HEK293 (cell line): ENCODE results near the gene SLC8A2.

Source experiments
- CTCF ChIA-PET: fragments of 350-600 bp; formaldehyde crosslinking; extraction: SDS; loops from one replicate; lab custom pipeline; 2021; ENCODE audit warnings: antibody characterized with exemption; lab: Yijun Ruan, JAX
- POLR2A ChIA-PET: fragments of 300-600 bp; formaldehyde crosslinking; extraction: SDS; loops from one replicate; lab custom pipeline; 2020; ENCODE audit warnings: antibody characterized with exemption, inconsistent platforms; lab: Yijun Ruan, JAX
- H3K27ac ChIP-seq: fragments of 200-500 bp; sonication (Bioruptor generic); 2 replicates; pipeline ENCODE4 v1.5.1; 2014; ENCODE audit warnings: low read depth, low read length, control low read depth, inconsistent platforms; ENCODE audit errors: extremely low read depth
- H3K36me3 ChIP-seq, 2 experiments: fragments of 200-500 bp in 1 of 2; sonication (Bioruptor generic) in 1 of 2; 1 replicate in 1 of 2; 2 replicates in 1 of 2; pipeline ENCODE4 v1.5.1; 2014 to 2017; ENCODE audit warnings: inconsistent platforms in 2 of 2, low read length in 2 of 2; ENCODE audit not compliant: control insufficient read depth in 2 of 2, insufficient read depth in 1 of 2
- H3K4me1 ChIP-seq: fragments of 200-500 bp; sonication (Bioruptor generic); 2 replicates; pipeline ENCODE4 v1.5.1; 2014; ENCODE audit warnings: mild to moderate bottlenecking, low read length, inconsistent platforms; ENCODE audit not compliant: control insufficient read depth, insufficient read depth
- H3K4me3 ChIP-seq: 2 replicates; pipeline ENCODE4 v1.5.1; 2011; ENCODE audit warnings: low read depth, mild to moderate bottlenecking, control low read depth, low read length, moderate library complexity
- H3K9me3 ChIP-seq: fragments of 200-500 bp; sonication (Bioruptor generic); 2 replicates; pipeline ENCODE4 v1.5.1; 2014; ENCODE audit warnings: low read depth, low read length, inconsistent platforms; ENCODE audit not compliant: control insufficient read depth, insufficient read depth
- BCL6B ChIP-seq: fragments of 450-650 bp; formaldehyde crosslinking; IDR thresholded peaks from 2 replicates; pipeline ENCODE4 v1.5.1; 2017; ENCODE audit warnings: missing biosample characterization, missing genetic modification characterization
- EGR2 ChIP-seq: fragments of 450-650 bp; formaldehyde crosslinking; IDR thresholded peaks from 2 replicates; pipeline ENCODE4 v1.5.1; 2016; ENCODE audit warnings: low read depth, missing biosample characterization, missing genetic modification characterization
- KLF1 ChIP-seq: fragments of 450-650 bp; formaldehyde crosslinking; IDR thresholded peaks from 2 replicates; pipeline ENCODE4 v1.5.1; 2016; ENCODE audit warnings: missing biosample characterization, missing genetic modification characterization
- KLF8 ChIP-seq: fragments of 450-650 bp; formaldehyde crosslinking; IDR thresholded peaks from 2 replicates; pipeline ENCODE4 v1.5.1; 2016; ENCODE audit warnings: missing biosample characterization, missing genetic modification characterization
- KLF9 ChIP-seq: fragments of 450-650 bp; formaldehyde crosslinking; IDR thresholded peaks from 2 replicates; pipeline ENCODE4 v1.5.1; 2016; ENCODE audit warnings: missing biosample characterization, missing genetic modification characterization, low read depth
- SALL2 ChIP-seq: fragments of 450-650 bp; formaldehyde crosslinking; IDR thresholded peaks from 2 replicates; pipeline ENCODE4 v1.5.0; 2017; ENCODE audit warnings: missing biosample characterization, mild to moderate bottlenecking, missing genetic modification characterization, borderline replicate concordance
- YY2 ChIP-seq: fragments of 450-650 bp; formaldehyde crosslinking; IDR thresholded peaks from 2 replicates; pipeline ENCODE4 v1.5.1; 2016; ENCODE audit warnings: missing biosample characterization, missing genetic modification characterization
- ZFHX2 ChIP-seq: fragments of 450-650 bp; formaldehyde crosslinking; conservative IDR thresholded peaks from 2 replicates; pipeline ENCODE4 v1.5.1; 2016; ENCODE audit warnings: missing biosample characterization, missing genetic modification characterization
- ZFP41 ChIP-seq: fragments of 450-650 bp; formaldehyde crosslinking; IDR thresholded peaks from 2 replicates; pipeline ENCODE4 v1.5.1; 2016; ENCODE audit warnings: missing biosample characterization, missing genetic modification characterization, borderline replicate concordance
- ZNF10 ChIP-seq: fragments of 450-650 bp; formaldehyde crosslinking; IDR thresholded peaks from 2 replicates; pipeline ENCODE4 v1.5.1; 2017; ENCODE audit warnings: missing biosample characterization, missing genetic modification characterization
- ZNF18 ChIP-seq: fragments of 450-650 bp; formaldehyde crosslinking; IDR thresholded peaks from 2 replicates; pipeline ENCODE4 v1.5.1; 2016; ENCODE audit warnings: missing biosample characterization, missing genetic modification characterization
- ZNF2 ChIP-seq: fragments of 450-650 bp; formaldehyde crosslinking; IDR thresholded peaks from 2 replicates; pipeline ENCODE4 v1.5.1; 2016; ENCODE audit warnings: missing biosample characterization, missing genetic modification characterization
- ZNF211 ChIP-seq: fragments of 450-650 bp; formaldehyde crosslinking; IDR thresholded peaks from 2 replicates; pipeline ENCODE4 v1.5.1; 2016; ENCODE audit warnings: low read depth, missing biosample characterization, missing genetic modification characterization
- ZNF239 ChIP-seq: fragments of 450-650 bp; formaldehyde crosslinking; IDR thresholded peaks from 2 replicates; pipeline ENCODE4 v1.5.1; 2016; ENCODE audit warnings: missing biosample characterization, missing genetic modification characterization
- ZNF248 ChIP-seq: fragments of 450-650 bp; formaldehyde crosslinking; IDR thresholded peaks from 2 replicates; pipeline ENCODE4 v1.5.1; 2017; ENCODE audit warnings: missing biosample characterization, missing genetic modification characterization
- ZNF274 ChIP-seq, 2 experiments: fragments of 200-500 bp in 1 of 2; fragments of 450-650 bp in 1 of 2; sonication (Bioruptor generic) in 1 of 2; formaldehyde crosslinking in 1 of 2; IDR thresholded peaks; 2 replicates each; pipeline versions ENCODE4 v1.5.1 to v1.6.1; 2014 to 2016; ENCODE audit warnings: borderline replicate concordance in 1 of 2, inconsistent platforms in 1 of 2, low read length in 1 of 2, missing biosample characterization in 1 of 2, missing genetic modification characterization in 1 of 2
- ZNF280C ChIP-seq: fragments of 450-650 bp; formaldehyde crosslinking; IDR thresholded peaks from 2 replicates; pipeline ENCODE4 v1.5.1; 2016; ENCODE audit warnings: missing biosample characterization, missing genetic modification characterization
- ZNF311 ChIP-seq: fragments of 450-650 bp; formaldehyde crosslinking; IDR thresholded peaks from 2 replicates; pipeline ENCODE4 v1.5.1; 2017; ENCODE audit warnings: missing biosample characterization, missing genetic modification characterization, borderline replicate concordance
- ZNF341 ChIP-seq: fragments of 450-650 bp; formaldehyde crosslinking; IDR thresholded peaks from 2 replicates; pipeline ENCODE4; 2016; ENCODE audit warnings: low read depth, missing biosample characterization, missing genetic modification characterization
- ZNF404 ChIP-seq: fragments of 450-650 bp; formaldehyde crosslinking; IDR thresholded peaks from 2 replicates; pipeline ENCODE4 v1.5.1; 2017; ENCODE audit warnings: missing biosample characterization, missing genetic modification characterization
- ZNF488 ChIP-seq: fragments of 450-650 bp; formaldehyde crosslinking; IDR thresholded peaks from 2 replicates; pipeline ENCODE4 v1.5.1; 2016; ENCODE audit warnings: missing biosample characterization, missing genetic modification characterization
- ZNF621 ChIP-seq: fragments of 450-650 bp; formaldehyde crosslinking; IDR thresholded peaks from 2 replicates; pipeline ENCODE4 v1.5.1; 2017; ENCODE audit warnings: missing biosample characterization, missing genetic modification characterization
- ZNF658 ChIP-seq: fragments of 450-650 bp; formaldehyde crosslinking; IDR thresholded peaks from 2 replicates; pipeline ENCODE4; 2016; ENCODE audit warnings: missing biosample characterization, missing genetic modification characterization
- ZNF776 ChIP-seq: fragments of 450-650 bp; formaldehyde crosslinking; IDR thresholded peaks from 2 replicates; pipeline ENCODE4 v1.5.0; 2017; ENCODE audit warnings: missing biosample characterization, missing genetic modification characterization, borderline replicate concordance
- ZNF785 ChIP-seq: fragments of 450-650 bp; formaldehyde crosslinking; IDR thresholded peaks from 2 replicates; pipeline ENCODE4 v1.5.1; 2016; ENCODE audit warnings: missing biosample characterization, missing genetic modification characterization
- ZSCAN4 ChIP-seq: fragments of 450-650 bp; formaldehyde crosslinking; IDR thresholded peaks from 2 replicates; pipeline ENCODE4 v1.5.1; 2017; ENCODE audit warnings: missing biosample characterization, missing genetic modification characterization

SLC8A2 gene

GRCh38 chr19:47490847-47491246 lies 19.2 kb upstream of the SLC8A2 start:
- peaks cover 7 to 70% of the 10 kb centered on the region in 2 experiments; a peak in 2 of 3 replicates for H3K36me3 ChIP-seq
- POLR2A ChIA-PET: interaction anchor here (0.7 to 0.9 kb wide), 2 partner anchors 12 to 17 kb away, joined by 3 read pairs; no protein-coding TSS in a partner anchor
- TF ChIP-seq ZNF404 (no peak), ZNF10 (tag by site-specific recombination) (no peak), ZFHX2 (tag by site-specific recombination) (peak; percentile 94), EGR2 (tag by site-specific recombination) (peak; percentile 92)
- TF ChIP-seq, all 188 proteins: peak for 2
- Histone ChIP-seq H3K4me1 (no peaks in the 10 kb centered on the region), H3K9me3 (no peaks in the 10 kb centered on the region), H3K4me3 (no peak overlapping the region), H3K27ac (no peak overlapping the region)
- CTCF ChIA-PET: interaction anchor here (0.7 to 1.2 kb wide), 2 partner anchors 25 to 232 kb away, joined by 3 to 5 read pairs; partner anchors contain the start of gene NAPA

GRCh38 chr19:47490031-47490430 lies 18.3 kb upstream of the SLC8A2 start:
- Histone ChIP-seq H3K4me1 (no peaks in the 10 kb centered on the region), H3K9me3 (no peaks in the 10 kb centered on the region), H3K27ac (no peak overlapping the region), H3K4me3 (no peak overlapping the region), H3K36me3 (peaks cover 7 to 68% of the 10 kb centered on the region in 2 experiments; a peak in 2 of 3 replicates)
- ChIA-PET CTCF (no interaction called here), POLR2A (interaction anchor here (0.9 kb wide), 1 partner anchor 17 kb away, joined by 3 read pairs; no protein-coding TSS in a partner anchor)
- TF ChIP-seq KLF8: 0 out of 2 replicates have a peak, but pooled peaks have one; percentile 60
- TF ChIP-seq ZNF311 (tag by site-specific recombination): peak; percentile 89; the same call in 1 of the 2 replicates
- TF ChIP-seq ZNF785 (tag by site-specific recombination): peak; percentile 41; the same call in 1 of the 2 replicates
- TF ChIP-seq SALL2: peak; percentile 60; the same call in 1 of the 2 replicates
- TF ChIP-seq ZNF2: 0 out of 2 replicates have a peak, but pooled peaks have one; percentile 38
- 0 out of 2 replicates have a peak, but pooled peaks have one; percentile 29 for TF ChIP-seq BCL6B (tag by site-specific recombination)
- TF ChIP-seq ZNF621 (tag by site-specific recombination): peak; percentile 81; the same call in 1 of the 2 replicates
- no peak for TF ChIP-seq ZNF341 (tag by site-specific recombination)
- TF ChIP-seq ZNF658: 0 out of 2 replicates have a peak, but pooled peaks have one; percentile 62
- TF ChIP-seq YY2 (tag by site-specific recombination): 0 out of 2 replicates have a peak, but pooled peaks have one; percentile 55
- TF ChIP-seq EGR2 (tag by site-specific recombination): peak; percentile 30; the same call in 1 of the 2 replicates
- peak; percentile 86 for TF ChIP-seq KLF9 (tag by site-specific recombination)
- no peak for TF ChIP-seq ZFP41 (tag by site-specific recombination)
- peak; percentile 84 for TF ChIP-seq ZNF239 (tag by site-specific recombination)
- peak; percentile 68 for TF ChIP-seq ZNF248 (tag by site-specific recombination)
- TF ChIP-seq ZNF18 (tag by site-specific recombination): peak; percentile 90
- peak; percentile 44; the same call in 1 of the 2 replicates for TF ChIP-seq KLF1 (tag by site-specific recombination)
- no peak for TF ChIP-seq ZNF280C (tag by site-specific recombination)
- no peak; the same call in 1 of the 2 replicates for TF ChIP-seq ZNF211 (tag by site-specific recombination)
- TF ChIP-seq ZSCAN4 (tag by site-specific recombination): peak; percentile 82
- no peak for TF ChIP-seq ZNF776 (tag by site-specific recombination)
- TF ChIP-seq ZFHX2 (tag by site-specific recombination): peak; percentile 43
- no peak for TF ChIP-seq ZNF274 (IDR thresholded peaks at IDR 0.05; ENCODE audit: low read length)
- peak; percentile 55; the same call in 1 of the 2 replicates for TF ChIP-seq ZNF274 (tag by site-specific recombination; IDR thresholded peaks at IDR 0.05; ENCODE audit: borderline replicate concordance)
- 0 out of 2 replicates have a peak, but pooled peaks have one; percentile 25 for TF ChIP-seq ZNF488 (tag by site-specific recombination)
